ENCODE results near the gene RHOA. TPM values are rescaled to one million over a fixed set of nuclear protein-coding genes. Genes with fewer than 3 reads are reported as not detected.

RHOA gene
- total RNA-seq, 1 donor from 2014 or later: 361 TPM

- DNase-seq (ENCODE audit: low read depth, low spot score): no peak
- Mint-ChIP-seq H3K36me3 (ENCODE audit: low read depth) (peaks cover 7% of the 10 kb centered on the region), H3K4me1 (peaks cover 4% of the 10 kb centered on the region), H3K4me3 (no peak overlapping the region), H3K9me3 (no peaks in the 10 kb centered on the region), H3K27ac (ENCODE audit: unreplicated experiment) (peak overlapping the region; percentile 35), H3K27me3 (ENCODE audit: low read depth) (no peaks in the 10 kb centered on the region)
- TF ChIP-seq, protein P1, sequence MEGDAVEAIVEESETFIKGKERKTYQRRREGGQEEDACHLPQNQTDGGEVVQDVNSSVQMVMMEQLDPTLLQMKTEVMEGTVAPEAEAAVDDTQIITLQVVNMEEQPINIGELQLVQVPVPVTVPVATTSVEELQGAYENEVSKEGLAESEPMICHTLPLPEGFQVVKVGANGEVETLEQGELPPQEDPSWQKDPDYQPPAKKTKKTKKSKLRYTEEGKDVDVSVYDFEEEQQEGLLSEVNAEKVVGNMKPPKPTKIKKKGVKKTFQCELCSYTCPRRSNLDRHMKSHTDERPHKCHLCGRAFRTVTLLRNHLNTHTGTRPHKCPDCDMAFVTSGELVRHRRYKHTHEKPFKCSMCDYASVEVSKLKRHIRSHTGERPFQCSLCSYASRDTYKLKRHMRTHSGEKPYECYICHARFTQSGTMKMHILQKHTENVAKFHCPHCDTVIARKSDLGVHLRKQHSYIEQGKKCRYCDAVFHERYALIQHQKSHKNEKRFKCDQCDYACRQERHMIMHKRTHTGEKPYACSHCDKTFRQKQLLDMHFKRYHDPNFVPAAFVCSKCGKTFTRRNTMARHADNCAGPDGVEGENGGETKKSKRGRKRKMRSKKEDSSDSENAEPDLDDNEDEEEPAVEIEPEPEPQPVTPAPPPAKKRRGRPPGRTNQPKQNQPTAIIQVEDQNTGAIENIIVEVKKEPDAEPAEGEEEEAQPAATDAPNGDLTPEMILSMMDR (conservative IDR thresholded peaks at IDR 0.05): no peak
Measured at GRCh38 chr3:49377483-49377882, 34.3 kb downstream of the RHOA start.

GRCh38 chr3:49371946-49372345 is 39.8 kb downstream of the RHOA start:
- no peak overlapping the region for H3K27ac Mint-ChIP-seq (ENCODE audit: unreplicated experiment)
- H3K36me3 Mint-ChIP-seq (ENCODE audit: low read depth): peaks cover 16% of the 10 kb centered on the region

GRCh38 chr3:49370585-49371290 is 41.0 kb downstream of the RHOA start:
- H3K9me3 Mint-ChIP-seq: no peaks in the 10 kb centered on the region
- H3K27ac Mint-ChIP-seq (ENCODE audit: unreplicated experiment): no peak overlapping the region
- no peak for DNase-seq (ENCODE audit: low read depth, low spot score)
- TF ChIP-seq, protein P1 (conservative IDR thresholded peaks at IDR 0.05): no peak
- peaks cover 19% of the 10 kb centered on the region for H3K36me3 Mint-ChIP-seq (ENCODE audit: low read depth)
- no peaks in the 10 kb centered on the region for H3K4me1 Mint-ChIP-seq
- H3K27me3 Mint-ChIP-seq (ENCODE audit: low read depth): no peaks in the 10 kb centered on the region
- H3K4me3 Mint-ChIP-seq: no peak overlapping the region

More at GRCh38 chr3:49371946-49372345, 39.8 kb downstream of the RHOA start:
- DNase-seq (ENCODE audit: low read depth, low spot score): no peak
- no peak overlapping the region for H3K4me3 Mint-ChIP-seq
- H3K4me1 Mint-ChIP-seq: no peaks in the 10 kb centered on the region
- TF ChIP-seq, protein P1 (conservative IDR thresholded peaks at IDR 0.05): no peak
- no peaks in the 10 kb centered on the region for H3K27me3 Mint-ChIP-seq (ENCODE audit: low read depth)
- H3K9me3 Mint-ChIP-seq: no peaks in the 10 kb centered on the region

DNA sequence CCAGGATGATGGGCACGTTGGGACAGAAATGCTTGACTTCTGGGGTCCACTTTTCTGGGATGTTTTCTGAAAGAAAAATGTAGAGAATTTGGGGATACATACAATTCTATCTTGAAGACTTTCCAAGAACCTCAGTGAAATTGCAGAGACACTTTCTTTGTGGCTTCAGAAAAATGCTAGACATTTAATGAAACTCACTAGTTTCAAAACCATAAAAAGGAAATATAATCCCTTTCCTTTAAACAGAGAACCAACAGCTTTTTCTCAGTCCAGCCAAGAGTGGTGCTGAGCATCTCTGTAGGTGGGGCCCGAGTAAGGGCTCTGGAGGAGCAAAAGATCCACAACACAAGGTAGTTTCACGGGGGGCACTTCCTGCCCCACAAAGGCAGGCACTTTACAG is 49.2 kb downstream of the RHOA start:
- peak overlapping the region; percentile 64 for H3K27ac Mint-ChIP-seq (ENCODE audit: unreplicated experiment)
- no peak overlapping the region for H3K4me3 Mint-ChIP-seq
- H3K4me1 Mint-ChIP-seq: peaks cover 13% of the 10 kb centered on the region
- no peaks in the 10 kb centered on the region for H3K27me3 Mint-ChIP-seq (ENCODE audit: low read depth)
- peaks cover 11% of the 10 kb centered on the region for H3K36me3 Mint-ChIP-seq (ENCODE audit: low read depth)
- H3K9me3 Mint-ChIP-seq: no peaks in the 10 kb centered on the region
- no peak for DNase-seq (ENCODE audit: low read depth, low spot score)
- TF ChIP-seq, protein P1 (conservative IDR thresholded peaks at IDR 0.05): no peak

GRCh38 chr3:49359623-49360022 is 52.2 kb downstream of the RHOA start:
- Mint-ChIP-seq H3K27ac (ENCODE audit: unreplicated experiment) (no peak overlapping the region), H3K4me3 (peak overlapping the region; percentile 85), H3K9me3 (no peaks in the 10 kb centered on the region), H3K36me3 (ENCODE audit: low read depth) (peaks cover 17% of the 10 kb centered on the region), H3K4me1 (peaks cover 25% of the 10 kb centered on the region), H3K27me3 (ENCODE audit: low read depth) (no peaks in the 10 kb centered on the region)
- DNase-seq (ENCODE audit: low read depth, low spot score): no peak
- TF ChIP-seq, protein P1 (conservative IDR thresholded peaks at IDR 0.05): no peak
